Activated CD4-positive, alpha-beta T cell treated with anti-CD3 and anti-CD28 coated beads, Interleukin-2, Interleukin-6, amounts not matched to agents 100 ng/mL and 50 ng/mL, durations not matched to agents 16 hours and 8 hours (primary cell): ENCODE results near the gene SLC39A5.

ENCODE experiments used
- DNase-seq: peaks from one replicate; pipeline ENCODE4 v3.0.0-alpha.2; 2020

SLC39A5 gene

GRCh38 chr12:56216461-56216860 lies 13.4 kb upstream of the SLC39A5 start:
- DNase-seq: no peak

DNA sequence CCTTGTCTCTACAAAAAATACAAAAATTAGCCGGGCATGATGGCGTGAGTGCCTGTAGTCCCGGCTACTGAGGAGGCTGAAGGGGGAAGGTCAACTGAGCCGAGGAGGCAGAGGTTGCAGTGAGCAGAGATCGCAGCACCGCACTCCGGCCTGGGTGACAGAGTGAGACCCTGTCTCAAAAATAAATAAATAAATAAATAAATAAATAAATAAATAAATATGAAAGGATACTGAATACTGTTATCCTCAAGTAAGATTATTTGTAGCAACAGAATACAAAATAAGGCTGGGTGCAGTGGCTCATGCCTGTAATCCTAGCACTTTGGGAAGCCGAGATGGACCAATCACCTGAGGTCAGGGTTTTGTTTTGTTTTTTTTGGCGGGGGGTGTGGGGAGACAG lies 10.0 kb upstream of the SLC39A5 start:
- DNase-seq: no peak

- DNase-seq: no peak
Measured at GRCh38 chr12:56220611-56221231, 9.1 kb upstream of the SLC39A5 start.

GRCh38 chr12:56221232-56221756 lies 8.6 kb upstream of the SLC39A5 start:
- DNase-seq: no peak

DNA sequence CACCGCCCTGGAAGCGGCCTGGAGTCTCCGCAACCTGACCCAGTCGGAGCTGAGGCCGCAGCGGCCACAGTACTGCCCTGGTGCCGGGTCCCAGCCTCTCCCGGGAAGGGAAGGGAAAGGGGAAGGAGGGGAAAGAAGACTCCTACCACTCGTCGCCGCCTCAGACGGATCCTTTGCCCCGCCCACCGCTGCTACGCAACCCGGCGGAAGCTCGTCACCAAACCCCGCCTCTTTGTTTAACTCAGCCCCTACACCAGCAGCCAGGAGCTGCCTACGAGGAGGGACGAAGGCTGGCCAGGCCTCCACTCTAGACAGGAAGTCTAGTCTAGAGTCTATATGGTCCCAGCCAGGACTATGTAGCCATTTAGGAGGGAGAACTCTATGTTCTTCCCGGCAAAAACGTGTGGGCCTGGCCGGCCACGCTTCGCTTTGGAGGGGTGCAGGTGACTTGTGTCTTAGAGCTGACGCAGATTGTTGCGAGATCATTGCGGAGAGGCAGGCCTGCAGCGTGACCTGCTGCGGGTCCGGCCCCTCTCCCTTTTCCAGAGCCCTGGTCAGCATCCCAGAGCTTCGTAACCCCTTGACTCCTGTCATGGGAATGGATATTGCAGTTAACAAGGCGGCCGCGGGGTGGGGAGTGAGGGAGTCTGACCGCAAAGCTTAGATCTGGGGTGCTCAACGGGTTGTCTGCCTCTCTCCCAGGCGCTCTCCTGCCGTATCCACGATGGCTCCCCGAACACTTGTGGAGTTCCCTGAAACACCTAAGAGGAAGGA lies 7.9 kb upstream of the SLC39A5 start, which contains the start of gene RNF41:
Gene RNF41 (minus strand): TSS at position 166 of the 774 bp plus-strand sequence. CDS start 7,875 bp downstream, outside the sequence.
- DNase-seq: peak; percentile 95

- DNase-seq: no peak
Measured at GRCh38 chr12:56222531-56222895, 7.3 kb upstream of the SLC39A5 start.

DNA sequence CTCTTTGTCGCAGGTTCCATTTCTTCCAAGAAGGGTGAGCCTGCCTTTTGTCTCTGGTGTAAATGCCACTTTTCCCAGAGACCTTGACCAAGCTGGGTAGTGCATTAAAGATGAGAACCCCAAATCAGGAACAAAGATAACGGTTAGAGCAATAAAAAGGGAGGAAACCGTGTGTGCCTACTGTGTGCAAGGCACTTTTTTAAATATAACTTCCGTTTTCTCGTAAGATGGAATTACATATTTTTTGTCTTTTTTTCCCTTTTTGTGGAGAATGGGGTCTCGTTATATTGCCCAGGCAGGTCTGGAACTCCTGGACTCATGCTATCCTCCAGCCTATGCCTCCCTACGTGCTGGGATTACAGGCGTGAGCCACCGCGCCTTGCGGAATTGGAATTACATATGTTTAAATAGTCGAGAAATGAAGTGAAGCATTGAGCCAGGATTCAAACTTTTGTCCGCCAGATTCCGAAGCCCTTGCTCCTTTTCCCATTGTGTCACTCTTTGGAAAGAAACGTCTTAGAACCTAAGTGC lies 6.2 kb upstream of the SLC39A5 start:
- no peak for DNase-seq

DNA sequence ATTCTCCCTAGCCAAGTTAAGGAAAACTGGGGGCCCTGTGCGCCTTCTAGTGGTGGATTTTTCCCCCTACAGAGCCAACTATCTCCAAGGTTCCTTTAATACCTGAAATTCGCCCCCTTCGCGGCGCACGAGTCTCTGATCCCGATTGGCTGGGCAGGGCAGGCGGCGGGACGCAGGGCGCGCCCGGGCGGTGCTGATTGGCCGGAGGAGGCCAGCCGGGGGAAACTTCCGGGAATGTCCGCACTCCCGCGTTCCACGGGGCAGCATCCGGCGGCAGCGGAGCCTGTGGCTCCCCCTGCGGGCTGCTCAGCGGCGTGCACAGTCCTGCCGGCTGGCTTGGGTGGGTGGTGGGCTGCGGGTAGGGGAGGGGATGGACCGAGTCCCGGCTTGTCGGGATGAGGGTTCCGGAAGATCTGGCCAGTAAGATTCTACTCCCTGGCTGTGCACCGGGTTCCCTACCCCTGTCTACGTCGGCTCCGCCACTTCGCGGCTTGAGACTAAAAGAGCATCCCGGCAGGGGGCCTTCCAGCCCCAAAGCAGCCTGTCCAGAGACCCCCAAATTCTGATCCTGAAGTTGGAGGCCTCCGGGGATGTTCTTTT lies 5.6 kb upstream of the SLC39A5 start, which contains the start of gene NABP2:
Gene NABP2 (plus strand): TSS at position 241 of the 600 bp plus-strand sequence. CDS start 515 bp downstream, outside the sequence.
- peak; percentile 99 for DNase-seq

DNA sequence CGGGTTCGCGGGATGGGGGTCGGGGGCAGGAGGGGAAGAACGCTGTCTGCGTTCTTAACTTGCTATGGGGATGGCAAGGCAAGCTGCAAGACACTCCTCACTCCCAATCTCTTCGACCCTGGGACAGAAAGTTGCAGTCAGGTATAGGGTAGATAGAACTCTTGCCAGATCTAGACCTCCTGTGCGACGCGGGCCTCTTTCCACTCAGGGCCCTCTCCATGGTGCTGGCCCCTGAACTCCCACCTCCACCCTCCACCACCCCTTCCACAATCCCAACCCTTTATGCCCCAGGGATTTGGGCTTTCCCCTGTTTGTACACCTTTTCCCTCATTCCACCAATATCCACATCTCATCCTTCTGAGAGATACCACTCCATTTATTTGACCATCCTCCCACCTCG lies 4.9 kb upstream of the SLC39A5 start:
- DNase-seq: no peak

DNA sequence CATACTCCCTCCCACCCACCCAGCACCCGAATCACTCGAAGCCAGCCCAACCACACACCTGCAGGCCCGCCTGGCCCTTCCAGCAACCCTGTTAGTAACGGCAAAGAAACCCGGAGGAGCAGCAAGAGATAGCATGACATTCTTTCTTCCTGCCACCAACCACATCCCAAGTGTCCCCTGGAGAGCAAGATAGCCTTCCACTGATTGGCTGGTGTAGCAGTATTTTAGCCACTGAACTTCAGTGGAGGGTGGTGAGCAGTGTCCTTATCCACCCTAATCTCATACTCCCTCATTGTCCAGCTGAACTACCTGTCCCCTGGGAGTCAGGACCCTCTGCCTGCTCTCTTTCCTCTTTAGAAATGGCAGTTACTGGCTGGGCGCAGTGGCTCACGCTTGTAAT lies 769 bp upstream of the SLC39A5 start:
- no peak for DNase-seq

- no peak for DNase-seq
Measured at GRCh38 chr12:56230432-56231183, 757 bp downstream of the SLC39A5 start.

GRCh38 chr12:56231184-56231582 lies 1.3 kb downstream of the SLC39A5 start:
- no peak for DNase-seq

DNA sequence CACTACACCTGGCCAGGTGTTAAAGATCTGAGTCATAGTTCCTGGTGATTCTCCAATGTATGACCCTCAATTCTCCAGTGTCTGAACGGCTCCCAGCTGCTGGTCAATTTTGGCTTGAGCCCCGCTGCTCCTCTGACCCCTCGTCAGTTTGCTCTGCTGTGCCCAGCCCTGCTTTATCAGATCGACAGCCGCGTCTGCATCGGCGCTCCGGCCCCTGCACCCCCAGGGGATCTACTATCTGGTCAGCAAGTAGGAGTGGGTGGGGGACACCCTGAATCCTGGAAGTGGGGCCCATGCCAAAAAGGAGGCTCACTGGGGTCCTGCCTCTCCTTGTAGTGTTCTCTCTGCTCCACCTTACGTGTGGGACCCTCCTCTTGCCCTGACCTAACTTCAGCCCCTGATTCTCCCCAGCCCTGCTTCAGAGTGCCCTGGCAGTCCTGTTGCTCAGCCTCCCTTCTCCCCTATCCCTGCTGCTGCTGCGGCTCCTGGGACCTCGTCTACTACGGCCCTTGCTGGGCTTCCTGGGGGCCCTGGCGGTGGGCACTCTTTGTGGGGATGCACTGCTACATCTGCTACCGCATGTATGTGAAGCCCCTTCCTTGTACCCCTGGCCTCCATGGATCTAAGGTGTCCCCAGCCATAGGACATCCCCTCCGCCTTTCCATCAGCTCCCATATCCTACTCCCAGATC lies 5.0 kb downstream of the SLC39A5 start:
- no peak for DNase-seq

GRCh38 chr12:56236091-56236490 lies 6.2 kb downstream of the SLC39A5 start:
- no peak for DNase-seq

DNA sequence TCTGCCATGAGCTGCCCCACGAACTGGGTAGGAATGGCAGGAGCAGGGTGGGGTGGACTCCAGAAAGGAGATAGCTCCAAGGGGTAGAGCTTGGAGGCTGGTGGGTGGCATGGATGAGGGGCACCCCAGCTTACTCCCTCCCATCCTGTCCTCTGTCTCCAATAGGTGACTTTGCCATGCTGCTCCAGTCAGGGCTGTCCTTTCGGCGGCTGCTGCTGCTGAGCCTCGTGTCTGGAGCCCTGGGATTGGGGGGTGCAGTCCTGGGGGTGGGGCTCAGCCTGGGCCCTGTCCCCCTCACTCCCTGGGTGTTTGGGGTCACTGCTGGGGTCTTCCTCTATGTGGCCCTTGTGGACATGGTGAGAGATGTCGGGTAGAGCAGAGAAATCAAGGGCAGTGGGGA lies 7.1 kb downstream of the SLC39A5 start:
- DNase-seq: no peak

DNA sequence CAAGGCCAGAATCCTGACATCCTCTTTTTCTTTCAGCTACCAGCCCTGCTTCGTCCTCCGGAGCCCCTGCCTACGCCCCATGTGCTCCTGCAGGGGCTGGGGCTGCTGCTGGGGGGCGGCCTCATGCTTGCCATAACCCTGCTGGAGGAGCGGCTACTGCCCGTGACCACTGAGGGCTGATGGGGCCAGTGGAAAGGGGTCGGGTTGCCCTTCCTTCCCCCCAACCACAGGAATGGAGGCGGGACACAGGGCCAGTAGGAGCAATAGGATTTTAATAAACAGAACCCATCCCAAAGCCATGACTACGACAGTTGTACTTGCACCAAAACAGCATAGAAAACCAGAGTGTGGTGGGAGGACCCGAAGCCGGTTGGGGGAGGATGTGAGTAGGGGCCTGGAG lies 7.7 kb downstream of the SLC39A5 start:
- DNase-seq: no peak

DNA sequence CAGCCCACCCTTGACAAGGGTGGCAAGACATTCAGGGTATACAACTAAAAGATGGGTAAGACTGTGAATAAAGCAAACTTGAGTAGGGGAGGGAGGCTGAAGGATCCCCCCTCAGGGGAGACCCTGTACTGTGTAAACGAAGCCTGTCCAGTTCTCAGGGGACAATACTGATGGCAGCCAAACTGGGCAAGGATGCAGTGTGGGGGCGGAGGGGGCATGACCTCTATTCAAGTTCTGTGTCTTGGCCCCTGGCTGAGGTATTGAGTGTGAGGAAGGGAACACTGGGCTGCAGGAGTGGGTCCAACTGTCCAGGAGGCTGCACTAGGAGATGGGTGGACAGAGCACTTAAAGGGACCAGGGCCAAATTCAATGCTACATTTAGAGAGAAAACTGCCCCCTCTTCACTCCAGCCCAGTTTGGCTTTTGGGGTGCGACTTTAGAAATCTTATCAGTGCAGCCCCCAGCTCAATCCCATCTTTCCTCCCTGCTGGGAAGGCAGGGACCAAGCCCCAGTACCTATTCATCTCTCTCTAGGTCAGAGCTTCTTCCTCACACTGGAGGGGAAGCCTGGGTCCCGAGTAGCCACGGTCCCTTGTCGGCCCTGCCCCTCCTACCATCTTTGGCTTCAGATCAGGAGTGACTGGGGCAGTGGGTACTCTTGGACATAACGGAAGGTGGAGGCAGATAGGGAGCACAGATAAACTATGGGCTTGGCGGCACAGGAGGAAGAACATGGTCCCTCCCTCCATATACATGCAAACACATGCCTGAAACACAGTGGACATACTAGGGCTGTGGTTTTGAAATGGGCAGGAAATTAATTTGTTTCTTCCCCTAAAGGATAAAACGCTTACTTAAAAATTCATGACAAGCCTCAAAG lies 11.8 kb downstream of the SLC39A5 start:
- DNase-seq: no peak

DNA sequence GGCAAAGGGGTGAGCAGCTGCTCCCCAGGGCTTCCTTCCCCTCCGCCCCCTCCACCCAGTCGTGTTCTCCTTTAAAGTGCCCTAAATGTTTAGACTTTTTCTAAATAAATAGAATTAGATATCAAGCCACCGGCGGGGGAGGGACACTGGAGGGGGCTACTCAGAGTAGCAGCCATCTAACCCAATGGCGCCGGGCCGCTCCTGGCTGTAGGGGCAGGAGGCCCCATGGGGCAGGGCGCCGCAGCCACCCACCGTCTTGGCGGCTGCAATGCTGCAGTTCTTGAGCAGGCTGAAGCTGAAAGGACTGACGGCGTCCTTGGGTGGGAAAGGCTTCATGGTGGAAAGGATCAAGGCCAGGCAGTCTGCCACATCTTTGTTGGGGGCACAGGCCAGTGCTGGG lies 13.1 kb downstream of the SLC39A5 start:
- DNase-seq: no peak

DNA sequence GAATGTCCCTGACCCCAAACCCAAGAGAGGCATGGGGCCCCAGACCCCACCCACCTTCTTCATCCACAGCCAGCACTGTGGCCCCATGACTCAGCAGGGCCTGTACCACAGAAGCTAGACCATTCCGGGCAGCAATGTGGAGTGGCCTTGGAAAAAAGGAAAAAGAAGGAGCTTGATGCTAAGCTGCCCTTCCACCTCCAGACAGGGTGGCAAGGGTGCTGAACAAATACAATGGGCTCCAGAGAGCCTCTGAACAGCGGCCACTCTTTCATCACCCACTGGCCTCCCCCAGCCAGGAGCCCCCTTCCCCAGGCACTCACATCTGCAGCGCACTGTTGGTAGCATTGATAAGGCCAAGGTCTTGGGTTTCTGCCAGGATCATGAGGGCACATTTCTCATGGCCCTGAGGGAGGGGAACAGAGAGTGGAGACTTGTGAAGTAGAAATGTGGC lies 13.9 kb downstream of the SLC39A5 start:
- no peak for DNase-seq

GRCh38 chr12:56244494-56244893 lies 14.6 kb downstream of the SLC39A5 start:
- DNase-seq: no peak

GRCh38 chr12:56247923-56248322 lies 18.1 kb downstream of the SLC39A5 start:
- DNase-seq: no peak
